HG03565 (cell line): Measurements from ENCODE around the gene SAXO1.
"Not testable (repeated sequence)": the region's sequence is repeated elsewhere in the genome, so short reads cannot be mapped to it uniquely, and the experiment has no call there.

Source experiments
- ATAC-seq: cut with Tn5 transposase; IDR thresholded peaks from one replicate; pipeline ENCODE4 v1.9.1; 2021; ENCODE audit warnings: mild to moderate bottlenecking, moderate library complexity; ENCODE audit not compliant: unreplicated experiment

The SAXO1 gene

GRCh38 chr9:19000133-19000532 is 32.9 kb downstream of the SAXO1 start:
- no peak for ATAC-seq

- no peak for ATAC-seq
These were observed 33.7 kb downstream of the SAXO1 start for GRCh38 chr9:18999173-18999785.

- no peak for ATAC-seq
These were observed 35.9 kb downstream of the SAXO1 start for GRCh38 chr9:18997151-18997550.

- ATAC-seq, result no peak
These were observed 36.8 kb downstream of the SAXO1 start for GRCh38 chr9:18996211-18996610.

GRCh38 chr9:18994263-18994916 is 38.6 kb downstream of the SAXO1 start:
- no peak for ATAC-seq

GRCh38 chr9:18991197-18991596 is 41.8 kb downstream of the SAXO1 start:
- not testable (repeated sequence) for ATAC-seq

- no peak for ATAC-seq
These were observed 42.5 kb downstream of the SAXO1 start for GRCh38 chr9:18990494-18990893.

GRCh38 chr9:18989865-18990264 is 43.1 kb downstream of the SAXO1 start:
- no peak for ATAC-seq

- ATAC-seq, result no peak
These were observed 43.9 kb downstream of the SAXO1 start for GRCh38 chr9:18989097-18989496.

GRCh38 chr9:18988003-18988402 is 45.0 kb downstream of the SAXO1 start:
- ATAC-seq, result no peak

GRCh38 chr9:18985996-18986395 is 47.0 kb downstream of the SAXO1 start:
- ATAC-seq, result no peak

GRCh38 chr9:18985464-18985951 is 47.5 kb downstream of the SAXO1 start:
- no peak for ATAC-seq

- no peak for ATAC-seq
These were observed 50.8 kb downstream of the SAXO1 start for GRCh38 chr9:18982262-18982620.

GRCh38 chr9:18981476-18982261 is 51.3 kb downstream of the SAXO1 start:
- ATAC-seq, result no peak

- ATAC-seq, result no peak
These were observed 52.8 kb downstream of the SAXO1 start for GRCh38 chr9:18980189-18980588.

- ATAC-seq, result no peak
These were observed 53.6 kb downstream of the SAXO1 start for GRCh38 chr9:18979367-18979766.

- ATAC-seq, result no peak
These were observed 54.8 kb downstream of the SAXO1 start for GRCh38 chr9:18978188-18978587.

GRCh38 chr9:18976709-18977531 is 56.1 kb downstream of the SAXO1 start:
- no peak for ATAC-seq

GRCh38 chr9:18976221-18976708 is 56.7 kb downstream of the SAXO1 start:
- no peak for ATAC-seq

GRCh38 chr9:18973348-18973747 is 59.7 kb downstream of the SAXO1 start:
- ATAC-seq, result no peak

GRCh38 chr9:18972675-18973074 is 60.3 kb downstream of the SAXO1 start:
- ATAC-seq, result no peak
